CD4-positive, alpha-beta T cell treated with Interleukin-6 at 100 ng/mL for 8 hours (primary cell): ENCODE results near the gene GJB5.
"Not testable (repeated sequence)": the region's sequence is repeated elsewhere in the genome, so short reads cannot be mapped to it uniquely, and the experiment has no call there.

Experiments
- DNase-seq: peaks from one replicate; pipeline ENCODE4 v3.0.0-alpha.2; 2020; ENCODE audit warnings: mixed read lengths, low spot score

The GJB5 gene

GRCh38 chr1:34745666-34746065, 9.2 kb upstream of the GJB5 start:
- no peak for DNase-seq

GRCh38 chr1:34746101-34746500, 8.7 kb upstream of the GJB5 start:
- DNase-seq: no peak

GRCh38 chr1:34746785-34747637, 7.8 kb upstream of the GJB5 start:
- DNase-seq: no peak

- DNase-seq: no peak
Measured at GRCh38 chr1:34747638-34747941, 7.3 kb upstream of the GJB5 start.

- DNase-seq: no peak
Measured at GRCh38 chr1:34749992-34750391, 4.9 kb upstream of the GJB5 start.

GRCh38 chr1:34750610-34751009, 4.2 kb upstream of the GJB5 start:
- DNase-seq: no peak

- DNase-seq: no peak
Measured at GRCh38 chr1:34753163-34753562, 1.7 kb upstream of the GJB5 start.

GRCh38 chr1:34755961-34756360, 1.1 kb downstream of the GJB5 start:
- DNase-seq: no peak

- no peak for DNase-seq
Measured at GRCh38 chr1:34757386-34757785, 2.5 kb downstream of the GJB5 start.

- no peak for DNase-seq
Measured at GRCh38 chr1:34758751-34759150, 3.9 kb downstream of the GJB5 start.

GRCh38 chr1:34759503-34760357, 4.9 kb downstream of the GJB5 start, which contains the start of gene GJB4:
GJB4 (plus strand) TSS chr1:34759740; CDS start chr1:34761255, 1,515 bp downstream.
- no peak for DNase-seq

- no peak for DNase-seq
Measured at GRCh38 chr1:34761176-34761761, 6.4 kb downstream of the GJB5 start.

- no peak for DNase-seq
Measured at GRCh38 chr1:34761776-34762307, 7.0 kb downstream of the GJB5 start.

- no peak for DNase-seq
Measured at GRCh38 chr1:34762474-34763141, 7.8 kb downstream of the GJB5 start.

GRCh38 chr1:34763142-34763781, 8.4 kb downstream of the GJB5 start:
- no peak for DNase-seq

- no peak for DNase-seq
Measured at GRCh38 chr1:34768856-34769255, 14.0 kb downstream of the GJB5 start.

GRCh38 chr1:34770891-34771504, 16.2 kb downstream of the GJB5 start:
- DNase-seq: no peak

- DNase-seq: no peak
Measured at GRCh38 chr1:34771573-34772371, 16.9 kb downstream of the GJB5 start.

GRCh38 chr1:34773114-34773513, 18.3 kb downstream of the GJB5 start:
- DNase-seq: not testable (repeated sequence)

GRCh38 chr1:34774957-34775356, 20.1 kb downstream of the GJB5 start:
- no peak for DNase-seq
